GM12878 (cell line): Measurements from ENCODE around the gene FAM200A.

Source experiments
- CHD2 ChIP-seq: IDR thresholded peaks from 2 replicates; pipeline ENCODE4 v1.6.1; 2011; ENCODE audit warnings: low read depth, low read length, improper control_type of control experiment, borderline replicate concordance
- POLR2A ChIP-seq: IDR thresholded peaks from 2 replicates; pipeline ENCODE4 v1.6.1; 2011; ENCODE audit warnings: low read depth, mild to moderate bottlenecking, low read length
- RAD51 ChIP-seq: fragments of 450-650 bp; IDR thresholded peaks from 2 replicates; pipeline ENCODE4 v1.6.1; 2016; ENCODE audit warnings: moderate library complexity, mild to moderate bottlenecking, inconsistent platforms
- SIN3A ChIP-seq: IDR thresholded peaks from 2 replicates; pipeline ENCODE4 v1.6.1; 2012; ENCODE audit warnings: low read depth, low read length, improper control_type of control experiment
- TCF12 ChIP-seq: IDR thresholded peaks from 2 replicates; pipeline ENCODE4 v1.6.1; 2011; ENCODE audit warnings: low read depth, mild to moderate bottlenecking, low read length
- TF ChIP-seq, protein P1 (sequence below): fragments of 450-650 bp; IDR thresholded peaks from 2 replicates; pipeline ENCODE4 v1.6.1; 2017; ENCODE audit warnings: mild to moderate bottlenecking, moderate library complexity
- TF ChIP-seq, protein P2 (sequence below), 3 experiments: IDR thresholded peaks in 2 of 3; conservative IDR thresholded peaks in 1 of 3; 2 replicates each; pipeline ENCODE4 v1.5.1; 2011; ENCODE audit warnings: low read depth in 3 of 3, low read length in 3 of 3, mild to moderate bottlenecking in 3 of 3, control low read depth in 2 of 3, moderate library complexity in 2 of 3, inconsistent platforms in 1 of 3, mixed read lengths in 1 of 3; ENCODE audit not compliant: control insufficient read depth in 2 of 3, insufficient read depth in 1 of 3; ENCODE audit errors: extremely low read depth in 1 of 3

DNA sequence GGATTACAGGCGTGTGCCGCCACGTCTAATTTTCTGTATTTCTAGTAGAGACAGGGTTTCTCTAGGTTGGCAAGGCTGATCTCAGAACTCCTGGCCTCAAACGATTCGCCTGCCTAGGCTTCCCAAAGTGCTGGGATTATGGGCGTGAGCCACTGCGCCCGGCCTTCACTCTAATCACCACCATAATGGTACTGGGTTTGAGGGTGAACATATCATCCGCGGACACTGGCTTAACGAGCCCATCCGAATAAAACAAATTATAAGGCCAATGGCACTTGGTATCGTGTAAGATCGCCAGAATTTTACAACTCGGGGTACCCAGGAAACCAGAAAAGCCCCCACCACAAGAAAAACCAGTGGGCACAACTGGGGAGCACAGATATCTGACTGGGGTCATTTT lies 580 bp downstream of the FAM200A start:
- TF ChIP-seq, protein P1, sequence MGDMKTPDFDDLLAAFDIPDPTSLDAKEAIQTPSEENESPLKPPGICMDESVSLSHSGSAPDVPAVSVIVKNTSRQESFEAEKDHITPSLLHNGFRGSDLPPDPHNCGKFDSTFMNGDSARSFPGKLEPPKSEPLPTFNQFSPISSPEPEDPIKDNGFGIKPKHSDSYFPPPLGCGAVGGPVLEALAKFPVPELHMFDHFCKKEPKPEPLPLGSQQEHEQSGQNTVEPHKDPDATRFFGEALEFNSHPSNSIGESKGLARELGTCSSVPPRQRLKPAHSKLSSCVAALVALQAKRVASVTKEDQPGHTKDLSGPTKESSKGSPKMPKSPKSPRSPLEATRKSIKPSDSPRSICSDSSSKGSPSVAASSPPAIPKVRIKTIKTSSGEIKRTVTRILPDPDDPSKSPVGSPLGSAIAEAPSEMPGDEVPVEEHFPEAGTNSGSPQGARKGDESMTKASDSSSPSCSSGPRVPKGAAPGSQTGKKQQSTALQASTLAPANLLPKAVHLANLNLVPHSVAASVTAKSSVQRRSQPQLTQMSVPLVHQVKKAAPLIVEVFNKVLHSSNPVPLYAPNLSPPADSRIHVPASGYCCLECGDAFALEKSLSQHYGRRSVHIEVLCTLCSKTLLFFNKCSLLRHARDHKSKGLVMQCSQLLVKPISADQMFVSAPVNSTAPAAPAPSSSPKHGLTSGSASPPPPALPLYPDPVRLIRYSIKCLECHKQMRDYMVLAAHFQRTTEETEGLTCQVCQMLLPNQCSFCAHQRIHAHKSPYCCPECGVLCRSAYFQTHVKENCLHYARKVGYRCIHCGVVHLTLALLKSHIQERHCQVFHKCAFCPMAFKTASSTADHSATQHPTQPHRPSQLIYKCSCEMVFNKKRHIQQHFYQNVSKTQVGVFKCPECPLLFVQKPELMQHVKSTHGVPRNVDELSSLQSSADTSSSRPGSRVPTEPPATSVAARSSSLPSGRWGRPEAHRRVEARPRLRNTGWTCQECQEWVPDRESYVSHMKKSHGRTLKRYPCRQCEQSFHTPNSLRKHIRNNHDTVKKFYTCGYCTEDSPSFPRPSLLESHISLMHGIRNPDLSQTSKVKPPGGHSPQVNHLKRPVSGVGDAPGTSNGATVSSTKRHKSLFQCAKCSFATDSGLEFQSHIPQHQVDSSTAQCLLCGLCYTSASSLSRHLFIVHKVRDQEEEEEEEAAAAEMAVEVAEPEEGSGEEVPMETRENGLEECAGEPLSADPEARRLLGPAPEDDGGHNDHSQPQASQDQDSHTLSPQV, result no peak
- no peak for TF ChIP-seq TCF12
- TF ChIP-seq POLR2A, result no peak
- TF ChIP-seq SIN3A, result no peak
- no peak for TF ChIP-seq RAD51
- TF ChIP-seq, protein P2, sequence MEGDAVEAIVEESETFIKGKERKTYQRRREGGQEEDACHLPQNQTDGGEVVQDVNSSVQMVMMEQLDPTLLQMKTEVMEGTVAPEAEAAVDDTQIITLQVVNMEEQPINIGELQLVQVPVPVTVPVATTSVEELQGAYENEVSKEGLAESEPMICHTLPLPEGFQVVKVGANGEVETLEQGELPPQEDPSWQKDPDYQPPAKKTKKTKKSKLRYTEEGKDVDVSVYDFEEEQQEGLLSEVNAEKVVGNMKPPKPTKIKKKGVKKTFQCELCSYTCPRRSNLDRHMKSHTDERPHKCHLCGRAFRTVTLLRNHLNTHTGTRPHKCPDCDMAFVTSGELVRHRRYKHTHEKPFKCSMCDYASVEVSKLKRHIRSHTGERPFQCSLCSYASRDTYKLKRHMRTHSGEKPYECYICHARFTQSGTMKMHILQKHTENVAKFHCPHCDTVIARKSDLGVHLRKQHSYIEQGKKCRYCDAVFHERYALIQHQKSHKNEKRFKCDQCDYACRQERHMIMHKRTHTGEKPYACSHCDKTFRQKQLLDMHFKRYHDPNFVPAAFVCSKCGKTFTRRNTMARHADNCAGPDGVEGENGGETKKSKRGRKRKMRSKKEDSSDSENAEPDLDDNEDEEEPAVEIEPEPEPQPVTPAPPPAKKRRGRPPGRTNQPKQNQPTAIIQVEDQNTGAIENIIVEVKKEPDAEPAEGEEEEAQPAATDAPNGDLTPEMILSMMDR (IDR thresholded peaks at IDR 0.05 in 2 of 3, conservative IDR thresholded peaks at IDR 0.05 in 1 of 3; ENCODE audit: control insufficient read depth in 2 of 3, extremely low read depth in 1 of 3, insufficient read depth in 1 of 3, low read depth in 3 of 3, low read length in 3 of 3), result no peak
- no peak for TF ChIP-seq CHD2
